Inflammatory macrophage treated with lipopolysaccharide for 4 hours (primary cell): ENCODE data around the gene MAGEB6B.
"Not testable (repeated sequence)": the region's sequence is repeated elsewhere in the genome, so short reads cannot be mapped to it uniquely, and the experiment has no call there.

Experiments used
- DNase-seq: peaks from one replicate; pipeline ENCODE4 v3.0.0-alpha.2; 2020

MAGEB6B gene, protein sequence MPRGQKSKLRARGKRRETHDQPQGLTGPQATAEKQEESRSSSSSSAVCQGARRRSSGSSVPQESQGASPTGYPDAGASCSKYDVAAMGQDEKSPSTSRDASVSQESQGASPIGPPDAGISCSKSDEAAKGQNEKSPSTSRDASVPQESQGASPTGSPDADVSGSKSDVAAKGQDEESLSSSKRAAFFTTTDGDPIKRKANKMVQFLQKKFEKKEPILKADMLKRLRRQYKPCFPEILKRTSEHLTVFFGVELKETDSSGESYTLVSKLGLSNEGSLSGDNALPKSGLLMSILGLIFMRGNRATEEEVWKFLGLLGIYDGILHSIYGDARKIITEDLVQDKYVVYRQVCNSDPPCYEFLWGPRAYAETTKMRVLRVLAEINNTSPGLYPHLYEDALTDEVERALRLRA

DNA sequence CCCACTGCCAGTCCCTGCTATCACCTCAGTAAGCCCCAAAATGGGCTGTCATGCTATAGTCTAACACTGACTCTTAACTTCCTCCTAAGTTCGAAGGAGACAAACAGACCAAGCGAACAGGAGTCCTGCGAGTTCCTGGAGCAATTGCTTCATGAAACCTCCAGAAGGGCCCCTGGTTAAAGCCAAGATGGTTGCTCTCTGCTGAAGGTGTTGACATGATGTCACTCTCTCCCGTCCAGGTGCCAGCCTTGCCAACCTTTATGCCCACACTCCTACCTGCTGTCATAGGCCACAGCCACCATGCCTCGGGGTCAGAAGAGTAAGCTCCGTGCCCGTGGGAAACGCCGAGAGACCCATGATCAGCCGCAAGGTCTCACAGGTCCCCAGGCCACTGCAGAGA, at the start of gene MAGEB6B:
MAGEB6B (plus strand) TSS at position 301 of the 400 bp plus-strand sequence; CDS start at position 301, 0 bp downstream.
- DNase-seq, result no peak

DNA sequence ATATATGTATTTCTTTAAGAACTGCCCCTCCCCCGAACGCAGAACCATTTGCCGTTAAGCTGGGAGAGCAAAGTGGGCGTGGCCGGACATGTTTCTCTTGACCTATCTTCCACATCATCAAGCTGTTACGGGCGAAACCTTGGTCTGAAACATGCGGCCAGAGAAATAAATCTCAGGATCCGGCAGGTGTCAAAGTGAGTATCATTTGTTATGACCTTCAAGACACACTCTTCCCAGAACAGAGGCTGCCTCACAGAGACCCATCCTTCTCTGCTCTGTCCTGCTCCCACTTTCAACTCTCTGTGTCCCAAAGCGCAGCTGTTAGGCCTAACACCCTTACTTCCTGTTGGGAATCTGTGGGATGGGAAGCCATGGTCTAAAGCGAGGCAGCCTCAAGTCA, 22.1 kb upstream of the MAGEB6B start, which contains the start of gene MAGEB18:
MAGEB18 (plus strand) TSS at position 70 of the 400 bp plus-strand sequence. CDS start 643 bp downstream, outside the sequence.
- DNase-seq, result no peak

DNA sequence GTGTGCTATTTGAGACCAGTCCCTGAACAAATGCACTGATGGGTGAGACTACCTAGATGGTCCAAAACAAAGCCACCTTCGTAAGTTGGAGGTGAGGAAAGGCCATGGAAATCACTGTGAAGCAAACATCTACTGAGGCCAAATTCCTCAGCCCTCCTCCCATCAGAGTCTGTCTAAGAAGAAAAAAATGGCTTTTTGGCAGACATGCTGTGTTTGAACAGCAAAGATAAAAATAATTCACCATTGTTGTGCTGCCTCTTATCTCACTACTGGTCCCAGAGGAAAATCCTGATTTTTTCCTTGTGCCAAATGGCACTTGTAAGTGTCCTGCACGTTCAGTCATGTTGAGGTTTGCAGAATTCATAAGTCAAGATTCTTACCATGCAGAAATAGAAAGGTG, 14.4 kb upstream of the MAGEB6B start:
- no peak for DNase-seq

- no peak for DNase-seq
Observed at GRCh38 chrX:26192204-26192603, 31.8 kb downstream of the MAGEB6B start, which contains the start of gene MAGEB6. Gene MAGEB6 (plus strand): TSS chrX:26192440. CDS start chrX:26193847, 1,407 bp downstream.

DNA sequence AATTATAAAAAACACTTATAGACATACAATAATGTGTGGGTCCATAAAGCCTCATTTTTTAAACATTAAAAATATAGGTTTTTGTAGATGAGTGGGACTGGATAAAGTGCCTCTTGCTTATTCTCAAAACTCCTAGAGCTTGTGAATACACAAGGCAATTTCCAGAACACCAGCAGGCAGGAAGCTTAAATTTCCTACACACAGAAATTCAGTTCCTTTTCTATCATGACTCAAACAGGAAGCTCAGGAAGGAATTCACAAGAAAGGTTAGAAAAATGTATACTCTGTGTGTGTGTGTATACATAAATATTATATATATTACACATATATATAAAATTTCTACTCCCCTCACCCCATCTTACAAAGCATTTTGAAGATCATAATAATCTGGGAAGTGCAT, 43.2 kb downstream of the MAGEB6B start:
- no peak for DNase-seq

- DNase-seq, result not testable (repeated sequence)
Observed at GRCh38 chrX:26204717-26205116, 44.3 kb downstream of the MAGEB6B start.

- DNase-seq, result no peak
Observed at GRCh38 chrX:26208012-26208411, 47.6 kb downstream of the MAGEB6B start.
